ENCODE data around the gene ADK. TPM values are rescaled to one million over a fixed set of nuclear protein-coding genes. Genes with fewer than 3 reads are reported as not detected.

ADK gene
- total and polyA plus RNA-seq, 2 of the 4 experiments (the other 2 are of a cell fraction), result 30.6 to 40.9 TPM

DNA sequence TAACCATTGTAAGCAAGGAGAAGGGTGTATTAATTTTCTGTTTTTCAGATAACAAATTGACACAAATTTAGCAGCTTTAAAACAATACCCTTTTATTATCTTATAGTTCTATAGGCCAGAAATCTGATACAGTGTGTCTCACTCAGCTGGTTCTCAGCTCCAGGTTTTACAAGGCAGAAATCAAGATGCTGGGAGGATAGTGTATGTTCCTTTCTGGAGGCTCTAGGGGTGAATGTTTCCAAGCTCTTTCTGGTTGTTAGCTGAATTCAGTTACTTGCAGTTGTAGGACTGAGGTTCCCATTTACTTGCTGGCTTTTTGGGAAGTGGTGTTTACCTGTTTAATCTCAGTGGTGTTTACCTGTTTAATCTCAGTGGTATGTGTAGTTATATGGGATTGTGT, 125.4 kb downstream of the ADK start:
- H3K4me3 ChIP-seq (ENCODE audit: insufficient read depth, low read depth, low read length), result no peak overlapping the region
- H2AK5ac ChIP-seq (ENCODE audit: low read depth, low read length), result no peak overlapping the region
- H3K27me3 ChIP-seq (ENCODE audit: control insufficient read depth, insufficient read depth, low read length), result no peaks in the 10 kb centered on the region
- no peak overlapping the region for H2AFZ ChIP-seq (replicated peaks; ENCODE audit: low read length, poor library complexity)
- ATAC-seq (ENCODE audit: low read depth) (no peak), DNase-seq (no peak)
- H3K4me1 ChIP-seq (ENCODE audit: control insufficient read depth, insufficient read depth, low read length), result 0 out of 2 replicates have a peak, but pooled peaks cover 3% of the 10 kb centered on the region
- H3K4me2 ChIP-seq (ENCODE audit: low read depth, low read length), result no peak overlapping the region
- H2BK5ac ChIP-seq (ENCODE audit: low read depth, low read length, poor library complexity, severe bottlenecking), result no peak overlapping the region
- H2AK9ac ChIP-seq (replicated peaks; ENCODE audit: low read depth, low read length, poor library complexity), result no peak overlapping the region
- no peak overlapping the region for H2BK20ac ChIP-seq (ENCODE audit: low read depth, low read length)
- ChIA-PET POLR2A (ENCODE audit: unreplicated experiment) (no interaction called here), CTCF (interaction anchor here (0.7 kb wide), 1 partner anchor 30 kb away, joined by 3 read pairs; no protein-coding TSS in a partner anchor)
- H3K14ac ChIP-seq (replicated peaks; ENCODE audit: low read depth, low read length), result no peak overlapping the region
- H3K79me1 ChIP-seq (ENCODE audit: low read depth in 1 of 2, low read length in 2 of 2), result peaks cover 12 to 31% of the 10 kb centered on the region in 2 experiments; a peak in 3 of 4 replicates
- no peaks in the 10 kb centered on the region for H3K9me3 ChIP-seq (ENCODE audit: control insufficient read depth, insufficient read depth, low read length)
- no peak overlapping the region for H3K18ac ChIP-seq (ENCODE audit: low read depth, low read length)
- H3K27ac ChIP-seq (ENCODE audit: insufficient read depth, low read length), result no peak overlapping the region
- H4K91ac ChIP-seq (ENCODE audit: insufficient read depth, low read depth, low read length), result no peak overlapping the region
- no peak overlapping the region for H3K9ac ChIP-seq (ENCODE audit: low read depth, low read length)
- no peaks in the 10 kb centered on the region for H4K20me1 ChIP-seq (ENCODE audit: insufficient read depth, low read length)
- H4K5ac ChIP-seq (ENCODE audit: low read depth, low read length), result no peak overlapping the region
- in situ Hi-C loops (cut with MboI; ENCODE audit: low sequenced_read_pairs), result no loop called here
- H2BK120ac ChIP-seq (ENCODE audit: low read depth, low read length), result no peak overlapping the region
- TF ChIP-seq MAFK (IDR thresholded peaks at IDR 0.05; ENCODE audit: low read depth, low read length) (no peak), CHD1 (IDR thresholded peaks at IDR 0.05; ENCODE audit: low read depth, low read length) (no peak), USF2 (IDR thresholded peaks at IDR 0.05; ENCODE audit: low read depth, low read length) (no peak)
- H3K36me3 ChIP-seq (ENCODE audit: control insufficient read depth, insufficient read depth, low read length), result no peaks in the 10 kb centered on the region
- H3K56ac ChIP-seq (ENCODE audit: extremely low read depth, insufficient read depth, low read length), result no peak overlapping the region
- H3K4ac ChIP-seq (ENCODE audit: low read depth, low read length), result no peak overlapping the region
- no peak overlapping the region for H2BK15ac ChIP-seq (ENCODE audit: low read depth, low read length)
- intact Hi-C loops (cut with micrococcal nuclease), result no loop called here
- BruUV-seq (replicated peaks), result no TSS peak
- H3K23ac ChIP-seq (ENCODE audit: low read depth, low read length), result no peak overlapping the region
- 0 out of 2 replicates have a peak, but pooled peaks cover 4% of the 10 kb centered on the region for H3K9me1 ChIP-seq (ENCODE audit: insufficient read depth, low read length)
- H4K8ac ChIP-seq (ENCODE audit: low read depth in 2 of 2, low read length in 2 of 2), result no peak overlapping the region
- dilution Hi-C loops (cut with HindIII; ENCODE audit: low sequenced_read_pairs, unreplicated experiment), result no loop called here

Measured in IMR-90 (cell line).